K562 (cell line): ENCODE results near the gene ELMO3. TPM values are rescaled to one million over a fixed set of nuclear protein-coding genes. Genes with fewer than 3 reads are reported as not detected.

Source experiments
- ATAC-seq: fragments of 200-7000 bp; cut with Tn5 transposase; 3 replicates; pipeline ENCODE4 v1.9.1; 2020; ENCODE audit warnings: moderate library complexity
- BruUV-seq: library from RNA; stranded (reverse); fragments of 400-500 nt; replicated peaks from 2 replicates; lab custom pipeline; 2021; lab: Mats Ljungman, UMichigan
- CTCF ChIA-PET: fragments of 300-600 bp; formaldehyde crosslinking; extraction: SDS; loops from one replicate; lab custom pipeline; 2021; ENCODE audit warnings: low intra/inter-chr PET ratio; lab: Yijun Ruan, JAX
- POLR2A ChIA-PET: fragments of 300-600, 350-650 bp; sonication (Branson Sonifier 250); formaldehyde crosslinking; extraction: SDS; loops from one replicate; lab custom pipeline; 2021; ENCODE audit warnings: antibody characterized with exemption, inconsistent platforms; lab: Yijun Ruan, JAX
- DNase-seq, 4 experiments: peaks; one replicate each; pipeline versions ENCODE4 v3.0.0 to v3.0.0-alpha.2; 2011 to 2018; ENCODE audit warnings: low spot score in 3 of 4, mixed read lengths in 3 of 4; ENCODE audit errors: extremely low read depth in 1 of 4
- FAIRE-seq: peaks from 2 replicates; lab custom pipeline; 2011; peaks lifted over from hg19 to GRCh38; lab: Jason Lieb, UNC
- H2AFZ ChIP-seq: 2 replicates; pipeline ENCODE4 v1.6.0; 2011; ENCODE audit warnings: low read depth, low read length, control low read depth, inconsistent platforms
- H3K27ac ChIP-seq: fragments of 200-600 bp; 3 replicates; pipeline ENCODE4 v1.8.0; 2011; ENCODE audit warnings: low read depth, mild to moderate bottlenecking, control low read depth, inconsistent platforms, low read length, moderate library complexity, mixed read lengths; ENCODE audit errors: extremely low read depth
- H3K27me3 ChIP-seq, 2 experiments: fragments of 300-600 bp in 1 of 2; 2 replicates in 1 of 2; 3 replicates in 1 of 2; pipeline versions ENCODE4 v1.6.0 to v1.8.0; 2011; ENCODE audit warnings: inconsistent platforms in 2 of 2, low read length in 2 of 2, mild to moderate bottlenecking in 1 of 2, mixed read lengths in 1 of 2, moderate library complexity in 1 of 2; ENCODE audit not compliant: control insufficient read depth in 2 of 2, insufficient read depth in 2 of 2
- H3K36me3 ChIP-seq: fragments of 300-600 bp; 3 replicates; pipeline ENCODE4 v1.8.0; 2011; ENCODE audit warnings: mild to moderate bottlenecking, low read length, inconsistent platforms; ENCODE audit not compliant: control insufficient read depth, insufficient read depth
- H3K4me1 ChIP-seq, 2 experiments: fragments of 200-600 bp in 1 of 2; replicated peaks in 1 of 2; 2 replicates in 1 of 2; 3 replicates in 1 of 2; pipeline versions ENCODE4 v1.5.1 to v1.8.0; 2011; ENCODE audit warnings: inconsistent platforms in 2 of 2, low read length in 2 of 2, mild to moderate bottlenecking in 1 of 2, mixed read lengths in 1 of 2, moderate library complexity in 1 of 2; ENCODE audit not compliant: control insufficient read depth in 2 of 2, insufficient read depth in 2 of 2
- H3K4me2 ChIP-seq: 2 replicates; pipeline ENCODE4 v1.6.1; 2011; ENCODE audit warnings: low read length, control low read depth, inconsistent platforms, mixed read lengths; ENCODE audit not compliant: insufficient read depth
- H3K4me3 ChIP-seq: fragments of 200-600 bp; sonication (generic), shearing (Covaris generic); 2 replicates; pipeline ENCODE4 v1.5.1; 2016; ENCODE audit warnings: control low read depth, inconsistent platforms
- H3K79me2 ChIP-seq: fragments of 200-600 bp; 3 replicates; pipeline ENCODE4 v1.8.0; 2011; ENCODE audit warnings: low read length, inconsistent platforms; ENCODE audit not compliant: control insufficient read depth, insufficient read depth
- H3K9ac ChIP-seq, 2 experiments: 2 replicates each; pipeline versions ENCODE4 v1.6.0 to v1.6.1; 2011; ENCODE audit warnings: low read depth in 2 of 2, low read length in 2 of 2, control low read depth in 1 of 2, inconsistent platforms in 1 of 2, mild to moderate bottlenecking in 1 of 2, mixed read lengths in 1 of 2; ENCODE audit not compliant: insufficient read depth in 1 of 2
- H3K9me1 ChIP-seq: one replicate; pipeline ENCODE4 v1.6.0; 2011; ENCODE audit warnings: inconsistent platforms, mild to moderate bottlenecking, low read length, moderate library complexity; ENCODE audit not compliant: control insufficient read depth, insufficient read depth
- H3K9me3 ChIP-seq: replicated peaks from 2 replicates; pipeline ENCODE4 v1.5.1; 2011; ENCODE audit warnings: low read depth, low read length, inconsistent platforms; ENCODE audit not compliant: control insufficient read depth, insufficient read depth
- H4K20me1 ChIP-seq: replicated peaks from 2 replicates; pipeline ENCODE4 v1.6.1; 2011; ENCODE audit warnings: low read length, inconsistent platforms, mixed read lengths; ENCODE audit not compliant: control insufficient read depth, insufficient read depth
- HDAC1 ChIP-seq, 2 experiments: fragments of 450-650 bp; IDR thresholded peaks; 2 replicates each; pipeline ENCODE4 v1.6.1; 2016 to 2017; ENCODE audit warnings: inconsistent platforms in 1 of 2, mild to moderate bottlenecking in 1 of 2, moderate library complexity in 1 of 2
- PCBP1 ChIP-seq: fragments of 200-400 bp; formaldehyde crosslinking; IDR thresholded peaks from 2 replicates; pipeline ENCODE4 v1.6.1; 2018; ENCODE audit warnings: mild to moderate bottlenecking, low read depth, low read length; ENCODE audit not compliant: poor library complexity, severe bottlenecking
- POLR2G ChIP-seq: fragments of 200-400 bp; formaldehyde crosslinking; IDR thresholded peaks from 2 replicates; pipeline ENCODE4 v1.6.1; 2017; ENCODE audit warnings: low read depth, mild to moderate bottlenecking, antibody characterized with exemption, low read length, moderate library complexity
- PTBP1 ChIP-seq: fragments of 200-400 bp; formaldehyde crosslinking; IDR thresholded peaks from 2 replicates; pipeline ENCODE4 v1.6.1; 2017; ENCODE audit warnings: low read depth, low read length
- RBM22 ChIP-seq: fragments of 200-400 bp; formaldehyde crosslinking; IDR thresholded peaks from 2 replicates; pipeline ENCODE4 v1.6.1; 2018; ENCODE audit warnings: low read length, low read depth; ENCODE audit not compliant: poor library complexity, severe bottlenecking
- ZBTB33 ChIP-seq: sonication (generic); formaldehyde crosslinking; IDR thresholded peaks from 2 replicates; pipeline ENCODE4 v1.8.1; 2023; ENCODE audit warnings: mild to moderate bottlenecking, missing genetic modification reagents
- ZNF668 ChIP-seq: fragments of 250-450 bp; sonication (Bioruptor Pico); IDR thresholded peaks from 2 replicates; pipeline ENCODE4 v1.8.0; 2022; ENCODE audit warnings: mild to moderate bottlenecking, inconsistent platforms
- ZNF780A ChIP-seq: fragments of 250-450 bp; sonication (Bioruptor Pico); IDR thresholded peaks from 2 replicates; pipeline ENCODE4 v1.5.0; 2021; ENCODE audit warnings: mild to moderate bottlenecking
- WGBS: fragments of 100-300 bp; shearing (Covaris generic); methylation state at CpG from one replicate; pipeline ENCODE4 v1.1.6; 2016; ENCODE audit warnings: low coverage, mixed read lengths; ENCODE audit not compliant: insufficient coverage; ENCODE audit errors: missing lambda C conversion rate; 5-methylcytosine and 5-hydroxymethylcytosine counted together
- in situ Hi-C: fragments of 300-500 bp; cut with MboI; formaldehyde crosslinking; loops from 4 replicates; pipeline ENCODE4 v1.15.0; 2018; ENCODE audit warnings: inconsistent platforms, mixed read lengths
- intact Hi-C: fragments of 100-400 bp; cut with micrococcal nuclease; formaldehyde crosslinking; loops from 2 replicates; pipeline ENCODE4 v1.14.2; 2022
- polyA plus RNA-seq, 8 experiments: library from polyadenylated mRNA; depleted of rRNA in 4 of 8; stranded (reverse) in 5 of 8; unstranded in 3 of 8; fragments of >200 nt; fragmentation: Nextera tagmentation in 2 of 8; fragmentation: Illumina TruSeq in 1 of 8; extraction: Ambion mirVana in 2 of 8; extraction: Trizol in 1 of 8; gene quantifications; 2 replicates each; pipeline versions ENCODE4 v1.2.1 to v1.2.3, GENCODE V29; 2011 to 2014; ENCODE audit warnings: inconsistent platforms in 1 of 8, missing spikeins in 1 of 8
- total RNA-seq, 7 experiments: library from RNA; depleted of rRNA in 6 of 7; stranded (reverse); fragments of >200 nt in 6 of 7; fragmentation: Illumina TruSeq in 2 of 7; extraction: Trizol in 2 of 7; gene quantifications; 2 replicates each; pipeline versions ENCODE4 v1.2.1 to v1.2.3, GENCODE V29; 2011 to 2021; ENCODE audit warnings: low replicate concordance in 1 of 7
- TF ChIP-seq, protein P1 (sequence below): fragments of 250-450 bp; sonication (Bioruptor Pico); IDR thresholded peaks from 2 replicates; pipeline ENCODE4 v1.9.0; 2021; ENCODE audit warnings: mild to moderate bottlenecking
- TF ChIP-seq, protein P2 (sequence below): fragments of 450-650 bp; formaldehyde crosslinking; IDR thresholded peaks from 2 replicates; pipeline ENCODE4 v1.4.0; 2020; ENCODE audit warnings: mild to moderate bottlenecking, moderate library complexity

ELMO3 gene
- total and polyA plus RNA-seq, 9 of the 15 experiments (the other 6 are each of a cell fraction or from before 2014, with no cell fraction given): 0.04 to 5.1 (median 1.5) TPM

GRCh38 chr16:67154578-67155294, 44.2 kb upstream of the ELMO3 start:
- Histone ChIP-seq H2AFZ (no peak overlapping the region), H3K36me3 (no peaks in the 10 kb centered on the region; the same call in 2 of the 3 replicates), H3K4me1 (peaks cover 16 to 53% of the 10 kb centered on the region in 2 experiments), H3K27ac (no peak overlapping the region), H3K4me2 (peak overlapping the region; percentile 65; the same call in 1 of the 2 replicates), H3K9ac (peak overlapping the region in 1 of 2 experiments; percentile 78; a peak in 2 of 4 replicates), H4K20me1 (peaks cover 16% of the 10 kb centered on the region), H3K79me2 (peaks cover 11% of the 10 kb centered on the region), H3K9me3 (no peaks in the 10 kb centered on the region), H3K4me3 (no peak overlapping the region), H3K27me3 (no peaks in the 10 kb centered on the region), H3K9me1 (no peaks in the 10 kb centered on the region)
- in situ Hi-C loops: loop anchor here (5.0 to 25.0 kb wide), 2 partner anchors 137 to 192 kb away; partner anchors contain the start of gene CES3
- ChIA-PET CTCF (interaction anchor here (0.6 to 3.2 kb wide), 9 partner anchors 15 to 218 kb away, joined by 3 to 29 read pairs (median 3); no protein-coding TSS in a partner anchor), POLR2A (interaction anchor here (0.6 to 1.3 kb wide), 7 partner anchors 20 to 371 kb away, joined by 3 read pairs; no protein-coding TSS in a partner anchor)
- WGBS: 57% methylated on average over 21 of the region's 61 CpGs
- DNase-seq (no peak), ATAC-seq (no peak), FAIRE-seq (no peak)
- BruUV-seq: no TSS peak
- intact Hi-C loops: loop anchor here (1.0 to 5.0 kb wide), 2 partner anchors 136 to 177 kb away; no protein-coding TSS in a partner anchor
- TF ChIP-seq HDAC1 (IDR thresholded peaks at IDR 0.05) (no peak), POLR2G (peak; percentile 29; the same call in 1 of the 2 replicates), ZBTB33 (peak; percentile 78), RBM22 (peak; percentile 2), ZNF780A (CRISPR knock-in tag) (no peak), PCBP1 (peak; percentile 37), PTBP1 (no peak), ZNF668 (no peak)
- TF ChIP-seq, protein P1, sequence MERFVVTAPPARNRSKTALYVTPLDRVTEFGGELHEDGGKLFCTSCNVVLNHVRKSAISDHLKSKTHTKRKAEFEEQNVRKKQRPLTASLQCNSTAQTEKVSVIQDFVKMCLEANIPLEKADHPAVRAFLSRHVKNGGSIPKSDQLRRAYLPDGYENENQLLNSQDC: no peak
- TF ChIP-seq, protein P2, sequence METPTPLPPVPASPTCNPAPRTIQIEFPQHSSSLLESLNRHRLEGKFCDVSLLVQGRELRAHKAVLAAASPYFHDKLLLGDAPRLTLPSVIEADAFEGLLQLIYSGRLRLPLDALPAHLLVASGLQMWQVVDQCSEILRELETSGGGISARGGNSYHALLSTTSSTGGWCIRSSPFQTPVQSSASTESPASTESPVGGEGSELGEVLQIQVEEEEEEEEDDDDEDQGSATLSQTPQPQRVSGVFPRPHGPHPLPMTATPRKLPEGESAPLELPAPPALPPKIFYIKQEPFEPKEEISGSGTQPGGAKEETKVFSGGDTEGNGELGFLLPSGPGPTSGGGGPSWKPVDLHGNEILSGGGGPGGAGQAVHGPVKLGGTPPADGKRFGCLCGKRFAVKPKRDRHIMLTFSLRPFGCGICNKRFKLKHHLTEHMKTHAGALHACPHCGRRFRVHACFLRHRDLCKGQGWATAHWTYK (CRISPR knock-in tag): no peak
